Endothelial cell of umbilical vein (primary cell): Measurements from ENCODE around the gene TCP10L. TPM values are rescaled to one million over a fixed set of nuclear protein-coding genes. Genes with fewer than 3 reads are reported as not detected.

Experiments used
- BruUV-seq: library from RNA; stranded (reverse); fragments of 400-500 nt; replicated peaks from 2 replicates; lab custom pipeline; 2021; lab: Mats Ljungman, UMichigan
- CTCF ChIA-PET: fragments of 300-600, 350-600 bp; sonication (Branson Sonifier 250); formaldehyde crosslinking; loops from one replicate; lab custom pipeline; 2021; ENCODE audit warnings: antibody characterized with exemption, inconsistent platforms; lab: Charles Lee
- POLR2A ChIA-PET: fragments of 300-600, 350-600 bp; sonication (Branson Sonifier 250); formaldehyde crosslinking; loops from one replicate; lab custom pipeline; 2021; ENCODE audit warnings: antibody characterized with exemption, inconsistent platforms; lab: Charles Lee
- DNase-seq: peaks from one replicate; pipeline ENCODE4 v3.0.0-alpha.2; 2011; ENCODE audit warnings: low read depth, low spot score
- FAIRE-seq: peaks from 2 replicates; lab custom pipeline; 2011; peaks lifted over from hg19 to GRCh38; lab: Jason Lieb, UNC
- H2AFZ ChIP-seq: 2 replicates; pipeline ENCODE4 v1.6.0; 2012; ENCODE audit warnings: low read depth, low read length, control low read depth, inconsistent platforms
- H3K27ac ChIP-seq: 2 replicates; pipeline ENCODE4 v1.5.1; 2011; ENCODE audit warnings: low read depth, mild to moderate bottlenecking, control low read depth, low read length, moderate library complexity; ENCODE audit not compliant: insufficient read depth
- H3K27me3 ChIP-seq, 2 experiments: 2 replicates each; pipeline versions ENCODE4 v1.6.0 to v1.6.1; 2011; ENCODE audit warnings: low read length in 2 of 2, mixed read lengths in 1 of 2; ENCODE audit not compliant: control insufficient read depth in 2 of 2, insufficient read depth in 2 of 2
- H3K36me3 ChIP-seq, 2 experiments: 2 replicates in 1 of 2; 3 replicates in 1 of 2; pipeline ENCODE4 v1.5.1; 2011; ENCODE audit warnings: low read length in 2 of 2, mild to moderate bottlenecking in 1 of 2, moderate library complexity in 1 of 2; ENCODE audit not compliant: control insufficient read depth in 2 of 2, insufficient read depth in 2 of 2; ENCODE audit errors: extremely low read depth in 1 of 2
- H3K4me1 ChIP-seq: 3 replicates; pipeline ENCODE4 v1.5.1; 2011; ENCODE audit warnings: mild to moderate bottlenecking, low read length; ENCODE audit not compliant: control insufficient read depth, insufficient read depth; ENCODE audit errors: extremely low read depth
- H3K4me2 ChIP-seq: 2 replicates; pipeline ENCODE4 v1.6.1; 2011; ENCODE audit warnings: low read length, control low read depth, mixed read lengths; ENCODE audit not compliant: insufficient read depth
- H3K4me3 ChIP-seq, 3 experiments: fragments of 200-600 bp in 1 of 3; sonication (generic), shearing (Covaris generic) in 1 of 3; replicated peaks in 1 of 3; 2 replicates each; pipeline ENCODE4 v1.5.1; 2011 to 2016; ENCODE audit warnings: control low read depth in 3 of 3, low read length in 3 of 3, mild to moderate bottlenecking in 2 of 3, inconsistent platforms in 1 of 3, low read depth in 1 of 3, moderate library complexity in 1 of 3; ENCODE audit not compliant: insufficient read depth in 1 of 3
- H3K79me2 ChIP-seq: 2 replicates; pipeline ENCODE4 v1.6.0; 2012; ENCODE audit warnings: low read length, inconsistent platforms; ENCODE audit not compliant: control insufficient read depth, insufficient read depth
- H3K9ac ChIP-seq: replicated peaks from 2 replicates; pipeline ENCODE3; 2011; ENCODE audit warnings: low read length, control low read depth; ENCODE audit not compliant: insufficient read depth; ENCODE audit errors: extremely low read depth
- H3K9me1 ChIP-seq: replicated peaks from 3 replicates; pipeline ENCODE4 v1.6.0; 2011; ENCODE audit warnings: mild to moderate bottlenecking, low read length; ENCODE audit not compliant: control insufficient read depth, insufficient read depth; ENCODE audit errors: extremely low read depth
- H3K9me3 ChIP-seq: replicated peaks from 2 replicates; pipeline ENCODE4 v1.5.1; 2012; ENCODE audit warnings: low read length, inconsistent platforms; ENCODE audit not compliant: control insufficient read depth, insufficient read depth
- H4K20me1 ChIP-seq: replicated peaks from 2 replicates; pipeline ENCODE3; 2011; ENCODE audit warnings: mild to moderate bottlenecking, low read length; ENCODE audit not compliant: control insufficient read depth, insufficient read depth; ENCODE audit errors: extremely low read depth
- EZH2 ChIP-seq: IDR thresholded peaks from 2 replicates; pipeline ENCODE4 v1.6.1; 2012; ENCODE audit warnings: borderline replicate concordance, low read depth, mild to moderate bottlenecking, moderate library complexity, low read length, inconsistent platforms; ENCODE audit not compliant: severe bottlenecking
- FOS ChIP-seq: IDR thresholded peaks from 2 replicates; pipeline ENCODE4 v1.6.1; 2011; ENCODE audit warnings: mild to moderate bottlenecking, low read length, moderate library complexity, borderline replicate concordance; ENCODE audit not compliant: insufficient read depth
- GATA2 ChIP-seq: IDR thresholded peaks from 2 replicates; pipeline ENCODE4 v1.7.0; 2011; ENCODE audit warnings: low read depth, mild to moderate bottlenecking, moderate library complexity, mixed read lengths, low read length; ENCODE audit not compliant: insufficient read length, insufficient read depth
- JUN ChIP-seq: IDR thresholded peaks from 2 replicates; pipeline ENCODE4 v1.6.1; 2011; ENCODE audit warnings: borderline replicate concordance, low read depth; ENCODE audit not compliant: insufficient read length, insufficient read depth
- MAX ChIP-seq: IDR thresholded peaks from 2 replicates; pipeline ENCODE4 v1.6.1; 2011; ENCODE audit not compliant: insufficient read depth, insufficient read length
- MYC ChIP-seq: IDR thresholded peaks from one replicate; pipeline ENCODE4 v1.6.1; 2011; ENCODE audit warnings: mild to moderate bottlenecking, low read depth, low read length
- POLR2A ChIP-seq: IDR thresholded peaks from 2 replicates; pipeline ENCODE4 v1.6.1; 2012; ENCODE audit warnings: low read depth, mild to moderate bottlenecking, control low read depth, low read length
- POLR2AphosphoS5 ChIP-seq: IDR thresholded peaks from 2 replicates; pipeline ENCODE4 v1.6.1; 2012; ENCODE audit warnings: low read depth, mild to moderate bottlenecking, control low read depth, low read length, moderate library complexity; ENCODE audit not compliant: insufficient read depth
- dilution Hi-C: fragments of 300-500 bp; cut with MboI; formaldehyde crosslinking; loops from one replicate; pipeline ENCODE4 v1.15.0; 2019; ENCODE audit warnings: low sequenced_read_pairs; ENCODE audit not compliant: extremely low pct_ligation_motif_present
- intact Hi-C: fragments of 100-400 bp; cut with micrococcal nuclease; formaldehyde crosslinking; loops from one replicate; pipeline ENCODE4 v1.10.0; 2022
- polyA plus RNA-seq, 4 experiments: library from polyadenylated mRNA; depleted of rRNA in 3 of 4; stranded (reverse) in 3 of 4; unstranded in 1 of 4; fragments of >200 nt; gene quantifications; 2 replicates each; pipeline versions ENCODE4 v1.2.1 to v1.2.3, GENCODE V29; 2011 to 2012; ENCODE audit warnings: missing spikeins in 1 of 4
- total RNA-seq: library from RNA; stranded (reverse); gene quantifications from 2 replicates; pipeline ENCODE4 v1.2.3, GENCODE V29; 2021
- TF ChIP-seq, protein P1 (sequence below), 2 donors: IDR thresholded peaks; 1 replicate in 1 of 2; 2 replicates in 1 of 2; pipeline ENCODE4 v1.5.1; 2011; ENCODE audit warnings: low read length in 2 of 2, mild to moderate bottlenecking in 2 of 2, moderate library complexity in 2 of 2, control low read depth in 1 of 2, inconsistent platforms in 1 of 2, low read depth in 1 of 2; ENCODE audit not compliant: insufficient read depth in 1 of 2; ENCODE audit errors: extremely low read depth in 1 of 2

TCP10L gene
- total and polyA plus RNA-seq, 2 donors (not counting 3 experiments of a cell fraction or from before 2014, with no cell fraction given): 0.07 TPM; not detected in 1

DNA sequence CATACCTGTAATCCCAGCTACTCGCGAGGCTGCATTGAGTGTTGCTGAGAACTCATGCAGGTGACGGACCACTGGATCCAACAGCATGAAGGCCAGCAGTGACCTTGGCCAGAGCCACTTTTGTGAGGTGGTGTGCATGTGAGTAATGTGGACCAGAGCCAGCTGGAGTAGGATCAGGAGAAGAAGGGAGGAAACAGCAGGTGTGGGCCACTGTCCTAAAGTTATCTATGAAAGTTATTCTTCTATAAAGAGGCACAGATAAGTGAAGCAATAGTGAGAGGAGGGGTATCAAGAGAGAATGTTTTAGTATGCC is 47.8 kb downstream of the TCP10L start:
- DNase-seq: no peak
- POLR2A ChIA-PET: no interaction called here

More for the DNA sequence above, 47.8 kb downstream of the TCP10L start:
- H3K4me3 ChIP-seq: no peak overlapping the region
- no peaks in the 10 kb centered on the region for H4K20me1 ChIP-seq
- no peaks in the 10 kb centered on the region for H3K27me3 ChIP-seq
- H3K36me3 ChIP-seq: no peaks in the 10 kb centered on the region
- no peak overlapping the region for H3K9ac ChIP-seq
- H2AFZ ChIP-seq: no peak overlapping the region
- TF ChIP-seq, protein P1, sequence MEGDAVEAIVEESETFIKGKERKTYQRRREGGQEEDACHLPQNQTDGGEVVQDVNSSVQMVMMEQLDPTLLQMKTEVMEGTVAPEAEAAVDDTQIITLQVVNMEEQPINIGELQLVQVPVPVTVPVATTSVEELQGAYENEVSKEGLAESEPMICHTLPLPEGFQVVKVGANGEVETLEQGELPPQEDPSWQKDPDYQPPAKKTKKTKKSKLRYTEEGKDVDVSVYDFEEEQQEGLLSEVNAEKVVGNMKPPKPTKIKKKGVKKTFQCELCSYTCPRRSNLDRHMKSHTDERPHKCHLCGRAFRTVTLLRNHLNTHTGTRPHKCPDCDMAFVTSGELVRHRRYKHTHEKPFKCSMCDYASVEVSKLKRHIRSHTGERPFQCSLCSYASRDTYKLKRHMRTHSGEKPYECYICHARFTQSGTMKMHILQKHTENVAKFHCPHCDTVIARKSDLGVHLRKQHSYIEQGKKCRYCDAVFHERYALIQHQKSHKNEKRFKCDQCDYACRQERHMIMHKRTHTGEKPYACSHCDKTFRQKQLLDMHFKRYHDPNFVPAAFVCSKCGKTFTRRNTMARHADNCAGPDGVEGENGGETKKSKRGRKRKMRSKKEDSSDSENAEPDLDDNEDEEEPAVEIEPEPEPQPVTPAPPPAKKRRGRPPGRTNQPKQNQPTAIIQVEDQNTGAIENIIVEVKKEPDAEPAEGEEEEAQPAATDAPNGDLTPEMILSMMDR (IDR thresholded peaks at IDR 0.05; ENCODE audit: extremely low read depth in 1 of 2, insufficient read depth in 1 of 2, low read depth in 1 of 2, low read length in 2 of 2): no peak
- TF ChIP-seq POLR2AphosphoS5 (no peak), GATA2 (no peak), FOS (no peak), JUN (no peak), EZH2 (no peak), POLR2A (no peak), MYC (no peak), MAX (no peak)
- H3K27ac ChIP-seq: no peak overlapping the region
- no peak overlapping the region for H3K4me2 ChIP-seq
- dilution Hi-C loops (no loop called here), intact Hi-C loops (no loop called here)
- FAIRE-seq: no peak
- BruUV-seq: no TSS peak
- no peaks in the 10 kb centered on the region for H3K9me3 ChIP-seq
- no peaks in the 10 kb centered on the region for H3K9me1 ChIP-seq
- CTCF ChIA-PET: no interaction called here
- no peaks in the 10 kb centered on the region for H3K4me1 ChIP-seq
- no peaks in the 10 kb centered on the region for H3K79me2 ChIP-seq
